GM19239 (cell line): Measurements from ENCODE around the gene BAHCC1.
A peak's percentile ranks its signal among the peaks of the same experiment; 100 is the strongest.
"Not testable (repeated sequence)": the region's sequence is repeated elsewhere in the genome, so short reads cannot be mapped to it uniquely, and the experiment has no call there.

Source experiments
- DNase-seq: peaks from one replicate; pipeline ENCODE4 v3.0.0; 2011; ENCODE audit warnings: low spot score; ENCODE audit not compliant: insufficient read length
- FAIRE-seq: peaks from 2 replicates; lab custom pipeline; 2011; peaks lifted over from hg19 to GRCh38; lab: Jason Lieb, UNC

Gene BAHCC1

DNA sequence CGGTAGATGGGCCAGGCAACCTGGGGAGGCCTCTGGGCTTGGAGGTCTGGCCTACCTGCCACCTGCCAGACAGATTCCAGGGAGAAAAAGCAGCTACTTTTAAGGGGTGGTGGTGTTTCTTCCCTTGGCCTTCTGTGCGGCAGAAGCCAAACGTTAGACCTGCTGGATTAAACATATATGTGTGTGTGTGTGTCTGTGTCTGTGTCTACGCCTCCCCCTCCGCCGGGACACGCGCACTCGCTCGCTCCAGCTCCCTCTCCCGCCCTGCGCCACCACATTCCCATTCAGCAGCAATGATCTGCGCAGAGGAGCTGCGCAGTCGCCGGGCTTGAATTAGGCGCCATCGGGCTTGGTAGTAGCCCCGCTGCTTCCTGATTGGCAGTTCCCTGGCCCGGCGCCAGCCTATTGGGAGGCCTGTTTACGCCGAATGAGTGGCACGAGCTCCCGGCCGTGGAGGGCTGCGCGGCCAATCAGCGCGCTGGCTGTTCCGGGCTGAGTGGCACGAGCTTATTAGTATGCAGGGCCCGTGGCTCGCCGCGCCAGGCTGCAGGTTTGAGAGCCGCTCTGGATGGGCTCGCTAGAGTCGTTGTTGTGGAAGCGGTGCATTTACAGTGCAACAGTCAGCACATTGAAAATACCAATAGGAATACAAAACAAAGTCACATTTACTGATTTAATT is at the start of gene BAHCC1:
Gene BAHCC1 (plus strand): TSS at position 537 of the 679 bp plus-strand sequence. CDS start 4,283 bp downstream, outside the sequence.
- FAIRE-seq (no peak), DNase-seq (peak; percentile 91)

DNA sequence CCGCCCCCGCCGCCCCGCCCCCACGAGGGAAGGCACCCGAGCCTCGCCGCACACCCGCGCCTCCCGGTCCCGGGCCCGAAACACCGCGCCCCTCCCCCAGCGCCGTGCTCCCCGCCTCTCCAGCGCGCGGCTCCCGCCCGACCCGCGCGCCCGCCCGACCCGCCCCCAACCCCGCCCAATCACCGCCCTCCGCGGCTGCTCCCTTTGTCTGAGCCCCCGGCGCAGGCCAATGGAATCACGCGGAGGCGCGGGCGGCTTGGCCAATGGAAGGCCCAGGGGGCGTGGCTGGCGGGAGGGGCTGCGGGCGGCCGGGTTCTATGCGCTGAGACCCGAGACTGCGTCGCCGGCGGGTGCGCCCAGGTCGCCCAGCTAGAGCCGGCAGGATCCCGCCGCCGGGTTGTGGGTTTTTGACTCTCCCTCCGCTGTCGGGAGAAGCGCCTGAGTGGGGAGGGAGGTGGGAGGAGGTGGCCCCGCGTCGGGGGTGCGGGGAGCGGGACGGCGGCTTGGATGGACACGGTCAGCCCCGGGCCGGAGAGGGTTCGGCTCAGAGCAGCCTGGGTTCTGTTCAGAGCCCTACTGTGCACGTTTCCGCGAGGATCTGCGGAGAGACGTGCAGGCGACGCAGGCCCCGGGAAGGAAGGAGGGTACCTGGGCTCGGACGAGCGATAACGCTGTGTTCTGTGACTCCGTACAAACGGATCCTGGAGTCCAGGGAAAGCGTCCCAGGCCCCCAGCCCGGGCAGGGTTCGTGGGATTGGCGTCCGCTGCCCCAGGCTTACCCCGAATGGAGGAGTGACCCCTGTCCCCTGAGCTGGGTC is 49.0 kb upstream of the BAHCC1 start:
- peak; percentile 64 for FAIRE-seq
- DNase-seq, result peak; percentile 100

- DNase-seq, result no peak
- FAIRE-seq, result no peak
Observed at GRCh38 chr17:81346908-81347349, 48.3 kb upstream of the BAHCC1 start.

DNA sequence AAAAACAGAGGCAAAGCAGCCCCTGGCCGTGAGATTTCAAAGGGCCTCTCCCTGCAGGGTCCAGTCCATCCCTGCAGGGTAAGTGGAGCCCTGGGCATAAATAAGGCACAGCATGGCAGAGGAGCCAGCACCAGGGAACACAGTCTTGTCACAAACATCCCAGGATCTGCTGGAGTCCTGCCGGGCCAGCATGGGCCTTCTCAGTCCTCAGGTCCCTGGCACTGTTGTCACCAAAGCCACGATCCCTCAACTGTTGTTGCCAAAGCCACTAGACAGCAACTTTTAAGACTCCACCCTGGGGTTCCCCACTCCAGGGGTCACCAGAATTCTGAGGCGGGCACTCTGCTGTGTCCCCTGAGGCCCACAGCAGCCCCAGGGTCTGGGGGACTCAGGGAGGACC is 47.8 kb upstream of the BAHCC1 start:
- DNase-seq (no peak), FAIRE-seq (no peak)

GRCh38 chr17:81348097-81349055 is 46.9 kb upstream of the BAHCC1 start:
- FAIRE-seq (no peak), DNase-seq (no peak)

- no peak for FAIRE-seq
Observed at GRCh38 chr17:81349397-81350319, 45.6 kb upstream of the BAHCC1 start.

GRCh38 chr17:81350320-81350890 is 44.9 kb upstream of the BAHCC1 start:
- DNase-seq, result no peak
- no peak for FAIRE-seq

More at GRCh38 chr17:81349397-81350319, 45.6 kb upstream of the BAHCC1 start:
- DNase-seq, result no peak

DNA sequence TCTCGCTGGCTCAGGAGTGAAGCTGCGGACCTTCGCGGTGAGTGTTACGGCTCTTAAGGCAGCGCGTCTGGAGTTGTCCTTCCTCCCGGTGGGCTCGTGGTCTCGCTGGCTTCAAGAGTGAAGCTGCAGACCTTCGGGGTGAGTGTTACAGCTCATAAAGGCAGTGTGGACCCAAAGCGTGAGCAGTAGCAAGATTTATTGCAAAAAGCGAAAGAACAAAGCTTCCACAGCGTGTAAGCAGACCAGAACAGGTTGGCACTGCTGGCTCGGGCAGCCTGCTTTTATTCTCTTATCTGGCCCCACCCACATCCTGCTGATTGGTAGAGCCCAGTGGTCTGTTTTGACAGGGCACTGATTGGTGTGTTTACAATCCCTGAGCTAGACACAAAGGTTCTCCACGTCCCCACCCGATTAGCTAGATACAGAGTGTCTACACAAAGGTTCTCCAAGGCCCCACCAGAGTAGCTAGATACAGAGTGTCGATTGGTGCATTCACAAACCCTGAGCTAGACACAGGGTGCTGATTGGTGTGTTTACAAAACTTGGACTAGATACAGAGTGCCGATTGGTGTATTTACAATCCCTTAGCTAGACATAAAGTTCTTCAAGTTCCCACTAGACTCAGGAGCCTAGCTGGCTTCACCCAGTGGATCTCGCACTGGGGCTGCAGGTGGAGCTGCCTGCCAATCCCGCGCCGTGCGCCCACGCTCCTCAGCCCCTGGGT is 43.8 kb upstream of the BAHCC1 start:
- FAIRE-seq, DNase-seq: not testable (repeated sequence)

GRCh38 chr17:81352056-81352455 is 43.2 kb upstream of the BAHCC1 start:
- not testable (repeated sequence) for FAIRE-seq, DNase-seq

- no peak for FAIRE-seq
Observed at GRCh38 chr17:81354252-81354953, 40.9 kb upstream of the BAHCC1 start.

DNA sequence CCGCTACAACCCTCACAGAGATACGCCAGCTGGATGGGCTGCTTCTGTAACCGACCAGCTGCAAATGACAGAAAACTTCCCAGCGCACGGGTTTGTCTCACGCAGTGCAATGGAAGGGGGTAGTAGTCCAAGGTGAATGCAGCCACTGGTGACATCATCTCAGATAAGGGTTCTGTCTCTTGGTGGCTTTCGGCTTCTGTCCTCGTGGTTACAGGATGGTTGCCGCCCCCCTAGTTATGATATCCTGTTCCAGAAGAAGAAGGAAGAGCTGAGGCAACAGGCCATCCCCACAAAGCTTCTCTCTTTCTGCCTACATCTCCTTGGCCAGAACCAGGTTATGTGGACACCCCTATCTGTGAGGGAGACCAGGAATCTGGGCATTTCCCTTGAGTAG is 40.3 kb upstream of the BAHCC1 start:
- DNase-seq, result no peak
- no peak for FAIRE-seq

More at GRCh38 chr17:81354252-81354953, 40.9 kb upstream of the BAHCC1 start:
- DNase-seq, result no peak

DNA sequence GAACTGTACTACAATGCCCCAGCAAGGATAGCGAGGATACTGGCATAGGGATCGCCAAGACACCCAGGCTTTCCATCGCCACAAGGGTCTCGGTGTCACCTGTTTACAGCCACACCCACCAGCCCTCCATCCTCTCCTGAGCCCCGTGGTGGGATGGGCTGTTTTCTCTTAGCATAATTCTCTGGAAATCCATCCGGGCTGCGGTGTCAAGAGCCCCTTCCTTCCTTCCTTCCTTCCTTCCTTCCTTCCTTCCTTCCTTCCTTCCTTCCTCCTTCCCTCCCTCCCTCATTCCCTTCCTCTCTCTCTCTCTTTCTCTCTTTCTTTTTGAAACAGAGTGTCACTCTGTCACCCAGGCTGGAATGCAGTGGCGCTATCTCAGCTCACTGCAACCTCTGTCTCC is 36.0 kb upstream of the BAHCC1 start:
- DNase-seq, result no peak
- no peak for FAIRE-seq

DNA sequence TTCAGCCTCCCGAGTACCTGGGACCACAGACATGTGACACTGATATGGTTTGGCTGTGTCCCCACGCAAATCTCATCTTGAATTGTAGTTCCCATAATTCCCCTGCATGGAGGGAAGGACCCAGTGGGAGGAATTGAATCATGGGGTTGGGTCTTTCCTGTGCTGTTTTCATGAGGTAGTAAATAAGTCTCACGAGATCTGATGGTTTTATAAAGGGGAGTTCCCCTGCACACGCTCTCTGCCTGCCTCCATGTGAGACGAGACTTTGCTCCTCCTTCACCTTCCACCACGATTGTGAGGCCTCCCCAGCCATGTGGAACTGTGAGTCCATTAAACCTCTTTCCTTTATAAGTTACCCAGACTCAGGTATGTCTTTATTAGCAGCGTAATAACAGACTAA is 33.3 kb upstream of the BAHCC1 start:
- DNase-seq, FAIRE-seq: not testable (repeated sequence)

DNA sequence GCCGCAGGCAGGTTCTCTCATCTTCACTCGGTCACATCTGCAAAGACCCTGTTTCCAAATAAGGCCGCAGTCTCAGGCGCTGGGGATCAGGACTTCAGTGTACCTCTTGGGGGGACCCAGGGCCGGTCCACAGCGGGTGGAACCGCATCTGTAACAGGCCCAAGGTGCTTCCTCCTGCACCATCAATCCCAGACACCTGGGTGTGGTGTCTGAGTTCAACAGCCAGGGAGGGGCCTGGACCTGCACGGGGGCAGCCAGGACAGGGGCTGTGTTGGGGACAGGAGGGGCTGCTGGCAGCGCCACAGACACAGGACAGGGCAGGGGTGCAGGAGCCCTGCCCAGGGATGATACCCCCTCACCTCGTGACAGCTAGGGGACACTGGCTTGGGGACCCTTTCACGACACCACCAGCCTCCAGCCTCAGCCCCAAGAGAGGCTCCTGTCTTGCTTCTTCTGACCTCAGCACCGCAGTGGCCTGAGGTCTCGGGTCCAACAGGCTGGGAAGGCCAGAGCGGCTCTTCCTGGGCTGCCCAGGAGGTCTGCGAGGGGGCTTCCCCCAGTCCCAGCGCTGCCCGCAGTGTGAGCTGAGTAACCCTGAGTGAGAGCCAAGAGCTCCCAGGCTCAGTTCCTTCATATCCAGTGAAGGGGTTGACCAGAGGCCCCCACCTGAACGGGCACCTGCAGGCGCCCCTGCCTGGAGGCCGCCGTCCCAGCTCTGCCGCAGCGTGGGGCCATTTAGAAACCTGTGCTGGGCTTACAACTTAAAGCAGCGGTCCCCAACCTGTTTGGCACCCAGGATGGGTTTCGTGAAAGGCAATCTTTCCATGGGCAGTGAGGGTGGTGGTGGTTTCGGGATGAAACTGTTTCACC is 30.7 kb upstream of the BAHCC1 start:
- FAIRE-seq (no peak), DNase-seq (no peak)

GRCh38 chr17:81365148-81365600 is 30.1 kb upstream of the BAHCC1 start:
- FAIRE-seq (no peak), DNase-seq (no peak)
